Activated T-helper 1 cell treated with Interleukin-2 at 50 U/mL for 16 hours (primary cell): ENCODE results near the gene CZIB.
"Not testable (repeated sequence)": the region's sequence is repeated elsewhere in the genome, so short reads cannot be mapped to it uniquely, and the experiment has no call there.

Experiments
- DNase-seq: peaks from one replicate; pipeline ENCODE4 v3.0.0-alpha.2; 2020; ENCODE audit warnings: low read depth

The CZIB gene

DNA sequence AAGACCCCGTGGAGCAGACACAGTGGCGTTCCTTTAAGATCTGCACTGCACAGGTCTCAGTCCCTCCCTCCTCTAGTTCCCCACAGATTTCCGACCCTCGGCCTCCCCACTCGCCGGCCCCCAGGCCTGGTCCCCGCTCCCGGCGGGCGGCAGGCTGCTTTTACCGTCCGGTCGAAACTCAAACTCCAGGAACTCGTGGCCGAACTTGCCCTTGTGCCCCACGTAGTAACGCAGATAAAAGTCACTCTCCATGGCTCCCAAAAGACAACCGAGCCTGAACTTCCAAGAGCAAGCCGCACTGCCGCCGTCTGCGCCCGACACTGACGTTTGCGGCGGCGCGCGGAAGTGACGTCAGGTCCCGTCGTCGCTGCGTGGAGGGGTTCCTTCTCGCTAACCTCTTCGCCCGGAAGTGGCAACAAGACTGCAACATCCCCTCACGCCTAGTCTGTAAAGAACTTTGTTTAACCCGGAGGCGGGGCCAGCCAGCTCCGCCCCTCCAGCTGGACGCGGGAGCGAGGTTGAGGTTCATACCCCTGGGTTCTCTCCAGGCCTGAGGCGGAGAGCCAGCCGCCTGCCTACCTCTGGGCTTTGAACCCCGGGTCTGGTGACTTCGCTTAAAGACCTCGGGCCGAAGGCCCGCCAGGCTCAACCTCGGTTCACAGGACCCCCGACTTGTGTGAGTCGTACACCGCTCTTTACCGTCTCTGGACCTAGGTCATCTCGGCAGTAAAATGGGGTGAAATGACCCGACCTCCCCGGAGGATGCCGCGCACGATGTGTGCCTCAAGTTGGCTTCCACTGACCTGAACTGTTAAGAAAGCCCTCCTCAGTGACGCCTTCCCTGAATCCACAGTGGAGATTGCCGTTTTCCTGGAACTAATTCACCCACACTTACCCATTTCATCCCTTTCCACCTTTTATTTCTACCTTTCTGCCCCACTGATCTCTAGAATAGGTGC, 18.0 kb upstream of the CZIB start, which contains the start of gene MAGOH:
TSS of gene MAGOH (minus strand) at position 322 of the 959 bp plus-strand sequence. CDS start at position 252, 70 bp downstream.
- peak; percentile 90 for DNase-seq

DNA sequence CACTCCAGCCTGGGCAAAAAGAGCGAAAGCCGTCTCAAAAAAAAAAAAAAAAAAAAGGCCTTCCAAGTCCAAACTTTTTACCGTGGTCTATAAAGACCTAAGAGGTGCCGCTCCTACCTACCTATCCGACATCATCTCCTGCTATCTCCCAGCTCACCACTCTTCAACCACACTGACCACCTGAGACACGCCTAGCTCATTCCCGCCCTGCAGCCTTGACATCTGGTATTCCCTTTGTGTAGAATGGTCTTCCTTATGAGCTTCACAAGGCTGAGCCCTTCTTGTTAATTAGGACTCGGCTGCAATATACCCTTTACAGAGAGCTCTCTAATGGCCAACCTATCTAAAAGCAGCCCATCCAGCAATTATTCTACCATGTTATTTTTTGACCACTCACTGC, 17.2 kb upstream of the CZIB start:
- no peak for DNase-seq

DNA sequence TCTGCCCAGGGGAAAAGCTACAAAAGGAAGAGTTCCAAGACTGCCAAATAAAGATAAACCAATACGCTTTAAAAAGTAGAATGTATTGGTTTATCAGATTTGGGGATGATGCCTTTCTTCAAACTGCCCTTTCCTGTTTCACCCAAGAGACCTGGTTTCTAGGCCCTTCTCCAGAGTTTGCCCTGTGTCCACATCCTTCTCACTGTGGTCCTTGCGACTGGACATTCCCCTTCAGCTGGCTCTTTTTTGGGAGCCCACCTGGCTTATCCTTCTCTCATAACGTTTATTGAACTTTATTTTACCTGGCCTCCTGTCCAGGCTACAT, 490 bp upstream of the CZIB start:
- no peak for DNase-seq

DNA sequence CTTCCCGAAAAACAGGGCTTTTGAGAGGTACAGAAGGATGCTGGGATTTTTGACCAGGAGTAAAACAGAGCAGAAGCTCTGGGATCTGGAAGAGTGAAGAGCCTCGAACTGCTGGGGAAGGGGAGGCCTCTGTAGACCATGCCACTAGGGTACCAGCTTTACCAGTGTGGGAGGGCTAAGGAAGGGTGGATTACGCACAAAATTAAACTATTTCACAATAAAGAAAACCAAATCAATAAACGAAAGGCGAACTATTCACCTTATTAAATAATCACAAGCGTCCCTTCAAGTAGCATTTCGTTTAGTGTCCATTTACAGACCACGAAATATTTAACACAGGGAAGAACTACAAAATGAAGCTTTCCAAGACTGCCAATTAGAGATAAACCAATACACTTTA, 723 bp downstream of the CZIB start:
- DNase-seq = no peak

DNA sequence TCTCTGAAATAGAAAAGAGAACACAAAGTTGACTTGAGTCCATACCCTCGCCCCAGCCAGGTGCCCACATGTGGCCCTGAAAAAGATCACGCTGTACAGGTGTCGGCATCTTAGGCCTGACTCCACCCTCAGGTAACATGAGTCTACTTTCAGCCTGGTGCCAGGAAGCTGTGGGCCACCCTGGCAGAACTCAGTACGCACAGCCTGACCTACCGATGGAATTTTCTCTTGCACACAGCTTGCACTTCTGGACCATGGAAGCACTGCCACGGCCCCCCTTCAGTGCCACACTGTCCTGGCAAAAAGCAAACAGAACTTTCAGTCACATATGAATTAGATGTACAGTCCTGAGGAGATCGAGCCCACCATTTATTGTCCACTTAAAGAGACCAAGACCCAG, 2.2 kb downstream of the CZIB start:
- no peak for DNase-seq

DNA sequence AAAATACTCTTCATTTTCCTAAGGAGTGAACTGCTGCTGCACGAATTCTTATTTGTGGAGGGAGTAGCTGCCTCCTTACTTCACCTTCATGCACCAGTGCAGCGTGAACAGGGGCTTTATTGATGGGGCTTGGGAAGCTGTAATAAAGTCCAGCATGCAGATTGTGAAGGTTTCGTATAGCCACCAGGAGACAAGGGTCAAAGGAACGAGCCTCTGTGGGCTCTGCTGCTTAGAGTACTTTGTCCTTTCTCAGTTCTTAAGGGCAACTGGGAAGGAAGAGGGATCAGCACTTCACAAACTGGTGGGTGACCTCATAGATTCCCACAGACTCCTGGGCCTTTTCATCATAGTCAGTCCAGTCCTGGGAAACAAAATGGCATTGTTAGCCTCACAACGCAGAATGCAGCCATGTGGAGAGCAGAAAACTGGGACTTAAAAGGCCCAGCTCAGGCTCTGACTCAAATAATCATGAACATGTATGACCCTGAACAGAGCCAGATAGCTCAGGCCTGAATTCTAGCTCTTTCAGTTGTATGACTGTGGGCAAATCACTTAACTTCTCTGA, 6.0 kb downstream of the CZIB start:
- DNase-seq = no peak

DNA sequence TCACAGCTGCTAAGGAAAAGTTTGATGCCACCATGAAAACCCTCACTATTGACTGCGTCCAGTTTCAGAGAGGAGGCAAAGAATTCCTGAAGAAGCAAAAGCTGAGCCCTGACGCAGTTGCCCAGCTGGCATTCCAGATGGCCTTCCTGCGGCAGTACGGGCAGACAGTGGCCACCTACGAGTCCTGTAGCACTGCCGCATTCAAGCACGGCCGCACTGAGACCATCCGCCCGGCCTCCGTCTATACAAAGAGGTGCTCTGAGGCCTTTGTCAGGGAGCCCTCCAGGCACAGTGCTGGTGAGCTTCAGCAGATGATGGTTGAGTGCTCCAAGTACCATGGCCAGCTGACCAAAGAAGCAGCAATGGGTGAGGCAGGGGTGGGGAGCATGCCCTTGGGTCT, 9.5 kb downstream of the CZIB start:
- no peak for DNase-seq

DNA sequence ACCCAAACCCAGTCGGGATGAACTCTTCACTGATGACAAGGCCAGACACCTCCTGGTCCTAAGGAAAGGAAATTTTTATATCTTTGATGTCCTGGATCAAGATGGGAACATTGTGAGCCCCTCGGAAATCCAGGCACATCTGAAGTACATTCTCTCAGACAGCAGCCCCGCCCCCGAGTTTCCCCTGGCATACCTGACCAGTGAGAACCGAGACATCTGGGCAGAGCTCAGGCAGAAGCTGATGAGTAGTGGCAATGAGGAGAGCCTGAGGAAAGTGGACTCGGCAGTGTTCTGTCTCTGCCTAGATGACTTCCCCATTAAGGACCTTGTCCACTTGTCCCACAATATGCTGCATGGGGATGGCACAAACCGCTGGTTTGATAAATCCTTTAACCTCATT, 10.1 kb downstream of the CZIB start:
- no peak for DNase-seq

DNA sequence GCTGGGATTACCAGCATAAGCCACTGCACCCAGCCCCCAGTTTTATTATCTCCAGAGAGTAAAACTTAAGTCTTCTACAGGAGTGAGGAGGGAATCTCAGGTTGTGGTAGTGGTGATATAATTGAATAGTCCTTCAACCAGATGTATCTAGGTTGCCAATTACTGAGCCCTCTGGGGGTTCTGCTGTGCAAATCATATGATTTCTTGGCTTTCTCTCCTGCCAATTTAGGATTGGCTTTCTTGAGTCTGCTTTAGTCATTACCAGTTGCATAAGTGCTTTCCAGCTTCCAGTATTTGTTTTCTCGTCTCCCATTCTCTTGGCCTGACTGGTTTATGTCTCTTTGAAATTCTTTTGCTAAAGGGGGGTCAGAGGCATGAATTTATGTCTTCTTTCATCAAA, 12.7 kb downstream of the CZIB start:
- no peak for DNase-seq

DNA sequence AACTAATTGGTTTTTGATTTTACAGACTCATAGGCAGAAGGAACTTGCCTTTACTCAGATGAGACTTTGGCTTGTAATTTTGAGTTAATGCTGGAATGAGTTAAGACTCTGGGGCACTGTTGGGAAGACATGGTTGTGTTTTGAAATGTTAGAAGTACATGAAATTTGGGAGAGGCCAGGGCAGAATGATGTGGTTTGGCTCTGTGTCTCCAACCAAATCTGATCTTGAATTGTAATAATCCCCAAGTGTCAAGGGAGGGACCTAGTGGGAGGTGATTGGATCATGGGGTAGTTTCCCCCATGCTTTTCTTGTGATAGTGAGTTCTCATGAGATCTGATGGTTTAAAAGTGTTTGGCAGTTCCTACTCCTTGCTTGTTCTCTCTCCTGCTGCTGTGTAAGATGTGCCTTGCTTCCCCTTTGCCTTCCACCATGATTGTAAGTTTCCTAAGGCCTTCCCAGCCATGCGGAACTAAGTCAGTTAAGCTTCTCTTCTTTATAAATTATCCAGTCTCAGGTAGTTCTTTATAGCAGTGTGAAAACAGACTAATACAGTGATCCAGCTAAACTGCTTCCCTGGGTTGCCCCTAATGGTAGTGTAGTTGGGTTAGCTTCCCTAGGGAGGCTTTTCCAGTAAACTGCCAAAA, 13.6 kb downstream of the CZIB start:
- no peak for DNase-seq

DNA sequence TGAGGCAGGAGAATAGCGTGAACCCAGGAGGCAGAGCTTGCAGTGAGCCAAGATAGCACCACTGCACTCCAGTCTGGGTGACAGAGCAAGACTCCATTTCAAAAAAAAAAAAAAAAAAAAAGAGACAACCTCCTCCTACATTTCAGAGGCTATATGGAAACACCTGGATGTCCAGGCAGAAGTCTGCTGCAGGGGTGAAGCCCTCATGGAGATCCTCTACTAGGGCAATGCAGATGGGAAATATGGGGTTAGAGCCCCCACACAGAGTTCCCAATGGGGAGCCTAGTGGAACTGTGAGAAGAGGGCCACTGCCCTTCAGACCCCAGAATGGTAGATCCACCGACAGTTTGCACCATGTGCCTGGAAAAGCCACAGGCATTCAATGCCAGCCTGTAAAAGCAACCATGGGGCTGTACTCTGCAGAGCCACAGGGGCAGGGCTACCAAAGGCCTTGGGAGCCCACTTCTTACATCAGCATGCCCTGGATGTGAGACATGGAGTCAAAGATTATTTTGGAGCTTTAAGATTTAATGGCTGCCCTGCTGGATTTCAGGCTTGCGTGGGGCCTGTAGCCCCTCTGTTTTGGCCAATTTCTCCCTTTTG, 14.2 kb downstream of the CZIB start:
- DNase-seq = not testable (repeated sequence)

DNA sequence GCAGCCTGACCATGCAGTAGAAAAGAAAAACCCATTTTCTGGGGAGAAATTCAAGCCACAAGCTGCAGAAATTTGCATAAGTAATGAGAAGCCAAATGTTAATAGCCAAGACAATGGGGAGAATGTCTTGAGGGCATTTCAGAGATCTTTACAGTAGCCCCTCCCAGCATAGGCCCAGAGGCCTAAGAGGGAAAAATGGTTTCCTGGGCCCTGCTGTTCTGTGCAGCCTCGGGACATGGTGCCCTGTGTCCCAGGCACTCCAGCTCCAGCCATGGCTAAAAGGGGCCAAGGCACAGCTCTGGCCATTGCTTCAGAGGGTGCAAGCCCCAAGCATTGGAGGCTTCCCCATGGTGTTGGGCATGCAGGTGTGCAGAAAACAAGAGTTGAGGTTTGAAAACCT, 14.9 kb downstream of the CZIB start:
- DNase-seq = not testable (repeated sequence)

DNA sequence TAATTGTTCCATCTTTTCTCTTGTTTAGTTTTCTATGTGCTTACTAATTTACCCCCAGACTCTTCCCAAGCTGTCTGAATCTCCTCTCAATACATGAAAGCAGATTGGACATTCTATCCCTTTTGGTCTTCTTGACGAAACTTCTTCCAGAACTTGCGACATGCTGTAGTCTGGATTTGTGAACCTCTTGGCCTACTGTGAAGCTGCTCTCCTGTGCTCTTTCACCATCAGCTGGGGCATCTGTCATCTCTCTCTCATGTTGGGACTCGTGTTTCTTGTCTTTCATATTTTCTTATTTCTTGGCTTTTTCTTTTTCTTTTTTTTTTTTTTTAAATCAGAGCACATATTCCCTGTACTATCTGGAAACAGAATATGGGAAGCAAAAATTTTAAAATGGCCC, 17.0 kb downstream of the CZIB start:
- no peak for DNase-seq

DNA sequence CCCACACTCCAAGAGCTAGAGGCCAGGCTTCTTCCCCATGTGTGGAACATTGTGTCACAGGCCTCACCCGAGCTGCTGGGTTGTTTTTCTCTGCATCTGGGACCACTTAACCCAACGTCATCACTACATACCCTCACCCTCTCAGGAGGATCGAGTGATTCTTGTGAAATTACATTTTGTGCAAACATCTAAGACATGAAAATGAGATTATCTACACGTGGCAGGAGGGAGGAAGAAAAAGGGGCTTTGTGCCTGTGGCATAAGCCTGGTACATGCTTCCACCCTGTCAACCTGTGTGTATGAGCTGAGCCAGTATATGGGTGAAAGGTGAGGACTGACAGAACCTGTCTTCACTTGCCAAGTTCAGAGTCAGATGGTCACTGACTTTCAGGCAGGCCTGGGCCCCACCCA, 22.2 kb downstream of the CZIB start:
- no peak for DNase-seq

DNA sequence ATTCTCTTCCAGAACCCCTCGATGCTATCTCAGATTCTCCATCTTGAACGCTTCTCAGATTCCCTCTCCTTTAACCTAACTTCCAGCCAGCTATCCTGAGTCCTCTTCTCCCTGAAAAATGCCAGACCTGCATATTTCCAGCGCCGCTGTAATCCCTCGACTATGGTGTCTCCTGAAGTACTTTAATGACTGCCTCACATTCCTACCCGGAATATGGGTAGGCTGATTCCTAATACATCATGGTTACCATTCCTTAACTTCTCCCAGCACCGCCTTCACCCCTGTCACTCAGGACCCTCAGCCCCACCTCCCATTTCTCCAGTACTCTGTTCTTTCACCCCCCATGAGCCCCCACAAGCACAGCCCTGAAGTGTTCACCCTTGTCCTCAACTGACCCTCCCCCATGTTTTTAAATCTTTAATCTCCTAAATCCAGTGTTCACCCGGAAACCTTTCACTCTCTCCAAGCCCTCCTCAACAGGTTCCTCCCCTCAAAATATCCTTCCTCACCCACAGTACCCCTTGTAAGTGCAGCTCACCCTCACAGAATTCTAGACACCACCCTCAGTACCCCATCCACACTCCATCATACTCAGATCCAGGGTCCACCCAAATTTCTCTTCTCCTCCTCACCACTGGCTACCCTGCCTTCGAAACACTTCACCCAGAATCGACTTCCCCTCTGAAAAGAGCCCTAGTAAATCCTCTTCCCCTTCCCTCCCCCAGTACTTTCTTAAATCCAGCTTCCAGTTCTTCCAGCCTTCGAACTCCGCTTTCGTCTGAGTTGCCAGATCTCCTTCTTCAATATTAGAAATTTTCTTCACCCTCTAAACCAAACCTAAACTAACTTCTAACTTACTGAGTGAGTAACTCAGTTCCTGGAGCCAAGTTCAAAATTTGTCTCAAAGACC, 22.9 kb downstream of the CZIB start:
- DNase-seq = no peak

DNA sequence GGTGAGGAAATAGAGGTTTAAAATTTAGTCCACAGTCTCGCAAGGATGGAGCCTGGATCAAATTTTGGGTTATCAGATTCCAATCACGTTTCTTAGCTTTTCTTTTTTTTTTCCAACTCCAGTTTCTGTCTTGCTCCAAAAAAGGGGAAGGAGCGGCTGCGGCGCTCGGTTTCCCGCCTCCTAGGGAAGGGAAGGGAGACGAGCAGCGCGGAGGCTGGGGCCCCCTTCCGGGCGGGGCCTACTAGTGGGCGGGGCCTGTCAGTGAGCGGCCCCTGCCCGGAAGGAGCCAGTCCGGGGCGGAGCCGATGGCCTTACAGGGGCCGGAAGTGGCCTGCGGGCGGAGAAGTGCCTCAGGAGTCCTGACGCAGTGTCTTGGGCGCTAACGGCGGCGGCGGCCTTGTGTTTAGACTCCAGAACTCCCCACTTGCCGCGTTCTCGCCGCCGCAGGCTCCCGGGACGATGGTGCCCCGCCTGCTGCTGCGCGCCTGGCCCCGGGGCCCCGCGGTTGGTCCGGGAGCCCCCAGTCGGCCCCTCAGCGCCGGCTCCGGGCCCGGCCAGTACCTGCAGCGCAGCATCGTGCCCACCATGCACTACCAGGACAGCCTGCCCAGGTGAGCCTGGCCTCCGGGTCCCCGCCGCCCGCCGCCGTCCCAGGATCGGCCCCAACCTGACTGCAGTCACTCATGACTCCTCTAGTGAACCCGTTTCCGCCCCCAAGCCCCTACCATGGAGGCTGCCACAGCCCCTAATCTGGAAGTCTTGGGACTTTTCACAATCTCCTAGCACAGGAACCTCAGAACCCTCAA, 23.7 kb downstream of the CZIB start, which contains the start of gene CPT2:
TSS of gene CPT2 (plus strand) at position 340 of the 806 bp plus-strand sequence. CDS start at position 460, 120 bp downstream.
- peak; percentile 88 for DNase-seq

DNA sequence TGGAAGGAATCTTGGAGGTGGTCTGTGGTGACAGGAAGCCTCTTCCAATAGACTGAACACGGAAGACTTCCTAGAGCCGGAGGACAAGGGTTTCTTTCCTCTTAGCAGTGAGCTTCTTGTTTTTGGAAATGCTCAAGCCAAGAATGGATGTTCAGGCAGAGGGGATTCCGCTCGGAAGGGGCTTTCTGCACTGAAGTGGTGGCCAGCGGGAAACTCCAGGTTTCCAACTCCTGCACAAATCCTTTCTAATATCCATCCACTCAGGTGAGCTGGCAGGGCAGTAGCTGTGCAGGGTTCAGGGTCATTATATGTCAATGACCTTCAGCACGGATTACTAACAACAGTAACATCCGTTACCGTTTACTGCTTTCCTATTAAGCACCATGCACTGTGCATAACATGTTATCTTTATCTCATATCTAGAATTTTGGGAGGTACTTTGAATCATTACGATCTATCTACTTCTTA, 24.4 kb downstream of the CZIB start:
- no peak for DNase-seq

DNA sequence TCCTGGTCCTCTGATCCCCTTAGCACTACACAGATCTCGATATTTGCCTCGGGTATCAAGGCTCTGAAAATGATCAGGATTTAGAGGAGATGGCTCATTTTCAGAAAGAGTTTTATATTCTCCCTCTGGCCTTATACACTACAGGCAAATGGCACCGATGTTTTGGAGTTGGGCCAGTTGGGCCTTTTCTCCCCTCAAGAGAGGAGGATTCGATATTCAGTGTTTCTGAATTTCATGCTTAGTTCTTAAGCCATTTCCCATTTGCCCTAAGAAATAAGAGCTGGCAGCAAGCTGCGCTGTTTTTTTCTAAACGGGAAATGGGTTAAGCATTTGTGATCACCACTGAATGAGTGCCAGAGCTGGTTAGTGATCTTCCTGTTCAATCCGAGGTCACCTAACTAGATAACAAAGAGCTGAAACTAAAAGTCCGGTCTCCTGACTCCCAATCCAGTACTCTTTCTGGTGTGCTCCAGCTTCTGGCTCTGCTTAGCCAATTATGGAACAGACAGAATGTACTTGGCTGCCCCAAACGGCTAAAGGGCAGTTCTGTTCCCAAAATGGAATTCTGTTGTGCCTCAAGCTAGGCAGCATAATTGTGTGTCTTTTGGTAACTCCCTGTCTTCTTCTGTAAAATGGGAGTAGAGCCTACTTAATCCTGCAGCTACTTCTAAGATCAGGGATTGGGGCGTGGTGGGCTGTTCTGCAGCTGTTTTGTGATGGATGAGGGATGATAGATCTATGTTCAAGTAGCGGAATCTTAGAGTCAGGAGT, 25.0 kb downstream of the CZIB start:
- no peak for DNase-seq

DNA sequence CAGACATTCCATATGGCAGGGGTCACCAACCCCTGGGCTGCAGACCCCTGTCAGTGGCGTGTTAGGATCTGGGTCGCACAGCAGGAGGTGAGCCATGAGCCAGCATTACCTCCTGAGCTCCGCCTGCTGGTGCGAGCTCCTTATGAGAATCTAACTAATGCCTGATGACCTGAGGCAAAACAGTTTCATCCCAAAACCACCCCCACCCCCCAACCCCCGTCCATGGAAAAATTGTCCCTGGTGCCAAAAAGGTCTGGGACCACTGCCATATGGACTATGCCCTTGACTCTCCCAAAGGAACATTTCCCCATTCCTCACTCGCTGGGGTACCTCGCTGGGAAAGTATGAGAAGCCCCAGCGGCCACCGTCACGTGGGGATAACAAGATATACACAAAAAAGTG, 30.2 kb downstream of the CZIB start:
- DNase-seq = no peak

DNA sequence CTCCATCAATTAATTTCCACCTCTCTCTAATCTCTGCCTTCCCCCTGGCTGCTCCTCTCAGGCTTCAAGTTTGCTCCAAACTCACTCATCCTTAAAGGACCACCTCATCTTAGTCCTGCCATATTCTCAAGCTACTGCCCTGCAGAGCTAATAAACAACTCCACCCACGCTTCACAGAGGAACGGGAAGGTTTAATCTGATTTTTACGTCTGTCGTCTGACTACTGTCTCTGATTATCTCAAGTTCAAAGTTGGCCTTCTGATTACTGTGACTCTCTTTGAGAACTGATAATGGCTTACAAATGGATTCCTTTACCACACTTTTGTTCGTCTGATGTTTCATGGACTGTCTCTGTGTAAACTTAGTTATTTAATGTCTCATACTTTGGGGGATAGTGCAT, 31.4 kb downstream of the CZIB start:
- no peak for DNase-seq
